HCT116 (cell line): ENCODE data around the gene PRR15L. TPM values are rescaled to one million over a fixed set of nuclear protein-coding genes. Genes with fewer than 3 reads are reported as not detected.

ENCODE experiments used
- ATAC-seq: fragments of 200-7000 bp; cut with Tn5 transposase; 2 replicates; pipeline ENCODE4 v1.9.1; 2020; ENCODE audit warnings: mild to moderate bottlenecking, moderate library complexity
- BruUV-seq: library from RNA; stranded (reverse); fragments of 400-500 nt; replicated peaks from 2 replicates; lab custom pipeline; 2021; lab: Mats Ljungman, UMichigan
- CTCF ChIA-PET: fragments of 300-600 bp; sonication (Branson Sonifier 250); formaldehyde crosslinking; loops from one replicate; lab custom pipeline; 2021; ENCODE audit warnings: antibody characterized with exemption; lab: Charles Lee
- POLR2A ChIA-PET: fragments of 300-600, 350-600 bp; sonication (Branson Sonifier 250); formaldehyde crosslinking; loops from one replicate; lab custom pipeline; 2021; ENCODE audit warnings: antibody characterized with exemption; lab: Charles Lee
- RAD21 ChIA-PET, 2 experiments: fragments of 300-600 bp; sonication (Branson Sonifier 250); formaldehyde crosslinking; loops; one replicate each; lab custom pipeline; 2023; ENCODE audit warnings: low total read pairs in 2 of 2; ENCODE audit not compliant: uncharacterized antibody in 2 of 2, unreplicated experiment in 2 of 2, low non-redundant PET in 1 of 2; lab: Charles Lee
- DNase-seq: peaks from one replicate; pipeline ENCODE4 v3.0.0-alpha.2; 2010; ENCODE audit warnings: low read depth, low spot score
- H2AFZ ChIP-seq: fragments of 200-600 bp; shearing (Covaris generic), sonication (generic); 2 replicates; pipeline ENCODE4 v1.6.1; 2017; ENCODE audit warnings: low read depth, mixed run types, mixed read lengths, antibody characterized with exemption, low read length; ENCODE audit not compliant: poor library complexity, severe bottlenecking
- H3K27ac ChIP-seq: 2 replicates; pipeline ENCODE4 v1.5.1; 2012; ENCODE audit warnings: low read depth, low read length
- H3K27me3 ChIP-seq: fragments of 200-600 bp; sonication (generic); 2 replicates; pipeline ENCODE4 v1.6.1; 2016; ENCODE audit warnings: mixed run types, low read length, mixed read lengths; ENCODE audit not compliant: insufficient read depth
- H3K36me3 ChIP-seq, 2 experiments: fragments of 200-500 bp in 1 of 2; fragments of 200-600 bp in 1 of 2; sonication (Bioruptor generic) in 1 of 2; sonication (generic) in 1 of 2; 2 replicates each; pipeline versions ENCODE4 v1.5.1 to v1.6.1; 2014 to 2016; ENCODE audit warnings: low read length in 2 of 2, inconsistent platforms in 1 of 2, mixed read lengths in 1 of 2, mixed run types in 1 of 2; ENCODE audit not compliant: insufficient read depth in 2 of 2, control insufficient read depth in 1 of 2
- H3K4me1 ChIP-seq, 2 experiments: fragments of 200-600 bp in 1 of 2; sonication (generic) in 1 of 2; 2 replicates each; pipeline versions ENCODE4 v1.5.1 to v1.6.1; 2012 to 2017; ENCODE audit warnings: low read length in 2 of 2, inconsistent platforms in 1 of 2, mild to moderate bottlenecking in 1 of 2, mixed read lengths in 1 of 2, mixed run types in 1 of 2, moderate library complexity in 1 of 2; ENCODE audit not compliant: insufficient read depth in 2 of 2, control insufficient read depth in 1 of 2
- H3K4me2 ChIP-seq: fragments of 200-600 bp; sonication (generic); 2 replicates; pipeline ENCODE4 v1.6.1; 2017; ENCODE audit warnings: mixed run types, low read length, mixed read lengths
- H3K4me3 ChIP-seq, 2 experiments: fragments of 200-600 bp in 1 of 2; sonication (generic) in 1 of 2; replicated peaks in 1 of 2; 2 replicates each; pipeline ENCODE4 v1.5.1; 2011 to 2016; ENCODE audit warnings: low read length in 2 of 2, control low read depth in 1 of 2, low read depth in 1 of 2, mild to moderate bottlenecking in 1 of 2, mixed read lengths in 1 of 2, mixed run types in 1 of 2
- H3K79me2 ChIP-seq: fragments of 200-600 bp; sonication (generic); 2 replicates; pipeline ENCODE4 v1.6.1; 2017; ENCODE audit warnings: mild to moderate bottlenecking, mixed run types, low read length, moderate library complexity, mixed read lengths; ENCODE audit not compliant: insufficient read depth
- H3K9ac ChIP-seq: fragments of 200-600 bp; sonication (generic); 2 replicates; pipeline ENCODE4 v1.6.1; 2016; ENCODE audit warnings: low read length, mixed read lengths
- H3K9me2 ChIP-seq: fragments of 200-600 bp; sonication (generic), shearing (Covaris generic); 2 replicates; pipeline ENCODE4 v1.6.1; 2017; ENCODE audit warnings: mixed run types, mild to moderate bottlenecking, moderate library complexity; ENCODE audit not compliant: insufficient read depth
- H3K9me3 ChIP-seq, 2 experiments: fragments of 200-500 bp in 1 of 2; fragments of 200-600 bp in 1 of 2; sonication (Bioruptor generic) in 1 of 2; sonication (generic) in 1 of 2; 2 replicates each; pipeline ENCODE4 v1.6.1; 2014 to 2017; ENCODE audit warnings: low read length in 2 of 2, mixed read lengths in 2 of 2, inconsistent platforms in 1 of 2, low read depth in 1 of 2, mild to moderate bottlenecking in 1 of 2, mixed run types in 1 of 2, moderate library complexity in 1 of 2; ENCODE audit not compliant: control insufficient read depth in 1 of 2, insufficient read depth in 1 of 2
- H4K20me1 ChIP-seq: fragments of 200-600 bp; sonication (generic), shearing (Covaris generic); 2 replicates; pipeline ENCODE4 v1.6.1; 2017; ENCODE audit warnings: mixed run types, mild to moderate bottlenecking, moderate library complexity; ENCODE audit not compliant: insufficient read depth
- CEBPB ChIP-seq: IDR thresholded peaks from 2 replicates; pipeline ENCODE4 v1.6.1; 2012; ENCODE audit warnings: low read depth
- EGR1 ChIP-seq: IDR thresholded peaks from 2 replicates; pipeline ENCODE4 v1.6.1; 2012; ENCODE audit warnings: low read depth
- ELF1 ChIP-seq: IDR thresholded peaks from 2 replicates; pipeline ENCODE4 v1.6.1; 2012; ENCODE audit warnings: low read depth, borderline replicate concordance
- POLR2A ChIP-seq: IDR thresholded peaks from 2 replicates; pipeline ENCODE4 v1.7.0; 2011; ENCODE audit warnings: borderline replicate concordance; ENCODE audit not compliant: insufficient read depth, insufficient read length; ENCODE audit errors: extremely low read depth
- POLR2AphosphoS5 ChIP-seq: IDR thresholded peaks from 2 replicates; pipeline ENCODE4 v1.6.1; 2011; ENCODE audit warnings: mild to moderate bottlenecking, low read depth, low read length, moderate library complexity
- RAD21 ChIP-seq: IDR thresholded peaks from 2 replicates; pipeline ENCODE4 v1.6.1; 2012; ENCODE audit warnings: low read depth, mild to moderate bottlenecking
- TCF7L2 ChIP-seq: IDR thresholded peaks from 2 replicates; pipeline ENCODE4 v1.7.0; 2011; ENCODE audit warnings: borderline replicate concordance, inconsistent platforms; ENCODE audit not compliant: insufficient read depth, insufficient read length; ENCODE audit errors: extremely low read depth
- YY1 ChIP-seq: IDR thresholded peaks from 2 replicates; pipeline ENCODE4 v1.6.1; 2011; ENCODE audit warnings: low read length, low read depth, moderate library complexity, mild to moderate bottlenecking; ENCODE audit not compliant: insufficient replicate concordance; ENCODE audit errors: extremely low read depth
- ZFX ChIP-seq: fragments of 450-650 bp; IDR thresholded peaks from 2 replicates; pipeline ENCODE4 v1.6.1; 2017
- intact Hi-C: fragments of 100-400 bp; cut with micrococcal nuclease; formaldehyde crosslinking; loops from 2 replicates; pipeline ENCODE4 v1.10.0; 2022
- total RNA-seq: library from RNA; stranded (reverse); gene quantifications from one replicate; pipeline ENCODE4 v1.2.1, GENCODE V29; 2021; ENCODE audit not compliant: unreplicated experiment
- TF ChIP-seq, protein P1 (sequence below): IDR thresholded peaks from 2 replicates; pipeline ENCODE4 v1.6.1; 2012
- TF ChIP-seq, protein P2 (sequence below): IDR thresholded peaks from 2 replicates; pipeline ENCODE4 v1.6.1; 2012; ENCODE audit warnings: low read depth

PRR15L gene
- total RNA-seq, 1 experiment from 2014 or later, result 0.34 TPM

- H3K4me2 ChIP-seq, result no peak overlapping the region
- intact Hi-C loops, result no loop called here
- no peaks in the 10 kb centered on the region for H3K27me3 ChIP-seq
- H3K27ac ChIP-seq, result no peak overlapping the region
- RAD21 ChIA-PET, result no interaction called here
- no peak for DNase-seq
- H3K4me1 ChIP-seq, result peaks cover 12 to 20% of the 10 kb centered on the region in 2 experiments
- H3K79me2 ChIP-seq, result no peaks in the 10 kb centered on the region
- no peak overlapping the region for H2AFZ ChIP-seq
- H3K9me2 ChIP-seq, result no peaks in the 10 kb centered on the region
- no peak overlapping the region for H3K9ac ChIP-seq
- no peak for TF ChIP-seq YY1
- no peak for TF ChIP-seq TCF7L2
- TF ChIP-seq, protein P1, sequence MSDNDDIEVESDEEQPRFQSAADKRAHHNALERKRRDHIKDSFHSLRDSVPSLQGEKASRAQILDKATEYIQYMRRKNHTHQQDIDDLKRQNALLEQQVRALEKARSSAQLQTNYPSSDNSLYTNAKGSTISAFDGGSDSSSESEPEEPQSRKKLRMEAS, result no peak
- no peak for TF ChIP-seq POLR2A
- no peak for TF ChIP-seq RAD21
- TF ChIP-seq EGR1, result no peak
- TF ChIP-seq CEBPB, result no peak
- TF ChIP-seq ELF1, result no peak
- no peak for TF ChIP-seq POLR2AphosphoS5
- POLR2A ChIA-PET, result no interaction called here
- ATAC-seq, result no peak
- BruUV-seq, result TSS peak; percentile 63
- H4K20me1 ChIP-seq, result no peaks in the 10 kb centered on the region
- CTCF ChIA-PET, result no interaction called here
- H3K9me3 ChIP-seq, result no peaks in the 10 kb centered on the region
- peaks cover 0 to 10% of the 10 kb centered on the region in 2 experiments; a peak in 2 of 4 replicates for H3K36me3 ChIP-seq
- no peak overlapping the region for H3K4me3 ChIP-seq
Measured at GRCh38 chr17:47928415-47928814, 29.3 kb downstream of the PRR15L start.

DNA sequence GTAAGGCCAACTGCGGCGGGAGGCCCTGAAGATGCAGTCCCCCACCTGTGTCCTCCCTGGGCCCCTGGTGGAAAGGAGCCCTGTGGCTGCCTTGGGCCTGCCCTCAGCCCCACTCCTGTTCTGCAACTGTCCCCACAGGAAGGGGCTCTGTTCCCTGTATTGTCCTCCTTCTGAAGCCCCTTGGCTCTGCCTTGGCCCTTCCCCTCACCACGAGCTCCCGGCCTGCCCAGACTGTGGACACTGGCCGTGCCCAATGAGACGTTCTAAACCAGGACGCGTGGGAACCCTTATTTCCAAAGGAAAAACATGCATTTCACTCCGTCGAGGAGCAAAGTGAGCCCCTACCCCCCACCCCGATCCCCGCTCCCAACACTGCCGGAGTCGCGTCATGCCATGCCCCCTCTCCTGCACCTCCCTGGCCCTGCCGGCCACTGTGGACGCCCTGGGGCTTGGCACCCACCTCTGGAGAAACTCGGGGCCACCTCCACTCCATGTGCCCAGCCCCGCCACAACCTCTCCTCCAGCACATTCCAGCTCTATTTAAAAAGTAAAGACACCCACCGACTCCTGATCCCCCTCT lies 29.8 kb downstream of the PRR15L start:
- Histone ChIP-seq H3K9me3 (no peaks in the 10 kb centered on the region), H3K4me1 (peaks cover 12 to 20% of the 10 kb centered on the region in 2 experiments), H3K9ac (no peak overlapping the region), H3K4me2 (no peak overlapping the region), H4K20me1 (no peaks in the 10 kb centered on the region), H3K27ac (no peak overlapping the region), H3K4me3 (no peak overlapping the region), H3K27me3 (no peaks in the 10 kb centered on the region), H3K9me2 (no peaks in the 10 kb centered on the region), H3K79me2 (no peaks in the 10 kb centered on the region), H2AFZ (no peak overlapping the region), H3K36me3 (peaks cover 4 to 10% of the 10 kb centered on the region in 2 experiments; a peak in 2 of 4 replicates)
- TF ChIP-seq ZFX (no peak), CEBPB (no peak)
- TF ChIP-seq, protein P2, sequence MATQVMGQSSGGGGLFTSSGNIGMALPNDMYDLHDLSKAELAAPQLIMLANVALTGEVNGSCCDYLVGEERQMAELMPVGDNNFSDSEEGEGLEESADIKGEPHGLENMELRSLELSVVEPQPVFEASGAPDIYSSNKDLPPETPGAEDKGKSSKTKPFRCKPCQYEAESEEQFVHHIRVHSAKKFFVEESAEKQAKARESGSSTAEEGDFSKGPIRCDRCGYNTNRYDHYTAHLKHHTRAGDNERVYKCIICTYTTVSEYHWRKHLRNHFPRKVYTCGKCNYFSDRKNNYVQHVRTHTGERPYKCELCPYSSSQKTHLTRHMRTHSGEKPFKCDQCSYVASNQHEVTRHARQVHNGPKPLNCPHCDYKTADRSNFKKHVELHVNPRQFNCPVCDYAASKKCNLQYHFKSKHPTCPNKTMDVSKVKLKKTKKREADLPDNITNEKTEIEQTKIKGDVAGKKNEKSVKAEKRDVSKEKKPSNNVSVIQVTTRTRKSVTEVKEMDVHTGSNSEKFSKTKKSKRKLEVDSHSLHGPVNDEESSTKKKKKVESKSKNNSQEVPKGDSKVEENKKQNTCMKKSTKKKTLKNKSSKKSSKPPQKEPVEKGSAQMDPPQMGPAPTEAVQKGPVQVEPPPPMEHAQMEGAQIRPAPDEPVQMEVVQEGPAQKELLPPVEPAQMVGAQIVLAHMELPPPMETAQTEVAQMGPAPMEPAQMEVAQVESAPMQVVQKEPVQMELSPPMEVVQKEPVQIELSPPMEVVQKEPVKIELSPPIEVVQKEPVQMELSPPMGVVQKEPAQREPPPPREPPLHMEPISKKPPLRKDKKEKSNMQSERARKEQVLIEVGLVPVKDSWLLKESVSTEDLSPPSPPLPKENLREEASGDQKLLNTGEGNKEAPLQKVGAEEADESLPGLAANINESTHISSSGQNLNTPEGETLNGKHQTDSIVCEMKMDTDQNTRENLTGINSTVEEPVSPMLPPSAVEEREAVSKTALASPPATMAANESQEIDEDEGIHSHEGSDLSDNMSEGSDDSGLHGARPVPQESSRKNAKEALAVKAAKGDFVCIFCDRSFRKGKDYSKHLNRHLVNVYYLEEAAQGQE, result no peak
- DNase-seq (no peak), ATAC-seq (no peak)
- ChIA-PET POLR2A (no interaction called here), RAD21 (no interaction called here), CTCF (no interaction called here)
- no TSS peak for BruUV-seq
- intact Hi-C loops, result no loop called here
